Choroid plexus epithelial cell (primary cell): ENCODE data around the gene DYRK1A.

Experiments used
- DNase-seq: peaks from one replicate; pipeline ENCODE4 v3.0.0-alpha.2; 2010; ENCODE audit warnings: low read depth
- H3K4me3 ChIP-seq: 2 replicates; pipeline ENCODE4 v1.5.1; 2011; ENCODE audit warnings: low read depth, mild to moderate bottlenecking, control low read depth, low read length, moderate library complexity
- TF ChIP-seq, protein P1 (sequence below): conservative IDR thresholded peaks from 2 replicates; pipeline ENCODE4 v1.5.1; 2011; ENCODE audit warnings: low read depth, mild to moderate bottlenecking, control low read depth, inconsistent platforms, low read length, moderate library complexity

DYRK1A gene

DNA sequence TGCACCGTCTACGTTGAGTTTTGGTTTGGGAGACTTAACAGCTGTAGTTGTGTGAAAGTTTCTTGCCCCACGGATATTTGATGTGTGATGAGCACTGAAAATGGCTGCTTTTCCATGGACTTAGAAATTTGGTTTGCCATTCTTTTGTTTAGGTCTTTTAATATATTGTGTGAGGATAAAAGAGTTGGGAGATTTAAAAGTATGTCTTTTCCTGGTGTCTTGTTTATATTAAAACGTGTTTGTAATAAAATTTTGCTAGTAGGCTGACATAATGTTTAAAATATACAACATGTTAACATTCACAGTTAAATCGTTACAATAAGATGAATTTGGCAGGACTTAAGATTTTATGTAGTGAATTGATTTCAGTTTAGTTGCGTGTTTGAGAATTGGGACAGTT lies 106.9 kb downstream of the DYRK1A start:
- H3K4me3 ChIP-seq = no peak overlapping the region
- TF ChIP-seq, protein P1, sequence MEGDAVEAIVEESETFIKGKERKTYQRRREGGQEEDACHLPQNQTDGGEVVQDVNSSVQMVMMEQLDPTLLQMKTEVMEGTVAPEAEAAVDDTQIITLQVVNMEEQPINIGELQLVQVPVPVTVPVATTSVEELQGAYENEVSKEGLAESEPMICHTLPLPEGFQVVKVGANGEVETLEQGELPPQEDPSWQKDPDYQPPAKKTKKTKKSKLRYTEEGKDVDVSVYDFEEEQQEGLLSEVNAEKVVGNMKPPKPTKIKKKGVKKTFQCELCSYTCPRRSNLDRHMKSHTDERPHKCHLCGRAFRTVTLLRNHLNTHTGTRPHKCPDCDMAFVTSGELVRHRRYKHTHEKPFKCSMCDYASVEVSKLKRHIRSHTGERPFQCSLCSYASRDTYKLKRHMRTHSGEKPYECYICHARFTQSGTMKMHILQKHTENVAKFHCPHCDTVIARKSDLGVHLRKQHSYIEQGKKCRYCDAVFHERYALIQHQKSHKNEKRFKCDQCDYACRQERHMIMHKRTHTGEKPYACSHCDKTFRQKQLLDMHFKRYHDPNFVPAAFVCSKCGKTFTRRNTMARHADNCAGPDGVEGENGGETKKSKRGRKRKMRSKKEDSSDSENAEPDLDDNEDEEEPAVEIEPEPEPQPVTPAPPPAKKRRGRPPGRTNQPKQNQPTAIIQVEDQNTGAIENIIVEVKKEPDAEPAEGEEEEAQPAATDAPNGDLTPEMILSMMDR = no peak

DNA sequence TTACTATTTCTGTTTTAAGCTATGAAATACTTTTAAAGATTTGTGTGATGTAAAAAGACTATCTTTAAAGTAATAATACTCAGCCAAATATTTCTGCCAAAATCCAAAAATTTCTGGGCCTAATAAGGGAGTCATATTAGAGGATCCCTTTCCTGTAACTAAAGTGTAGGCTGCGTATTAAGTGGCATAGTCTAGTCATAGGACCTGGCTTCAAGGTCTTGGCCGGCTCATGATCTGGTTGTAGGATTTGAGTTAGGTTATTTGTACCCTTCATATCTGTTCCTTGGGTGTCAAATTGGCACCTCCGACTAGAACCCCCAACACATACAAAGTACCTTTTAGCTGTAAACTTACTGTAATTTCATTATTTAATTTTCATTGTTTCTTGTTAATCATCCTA lies 107.8 kb downstream of the DYRK1A start:
- no peak for DNase-seq
- H3K4me3 ChIP-seq = no peak overlapping the region
- TF ChIP-seq, protein P1 = no peak

More for the DNA sequence above, 106.9 kb downstream of the DYRK1A start:
- no peak for DNase-seq

DNA sequence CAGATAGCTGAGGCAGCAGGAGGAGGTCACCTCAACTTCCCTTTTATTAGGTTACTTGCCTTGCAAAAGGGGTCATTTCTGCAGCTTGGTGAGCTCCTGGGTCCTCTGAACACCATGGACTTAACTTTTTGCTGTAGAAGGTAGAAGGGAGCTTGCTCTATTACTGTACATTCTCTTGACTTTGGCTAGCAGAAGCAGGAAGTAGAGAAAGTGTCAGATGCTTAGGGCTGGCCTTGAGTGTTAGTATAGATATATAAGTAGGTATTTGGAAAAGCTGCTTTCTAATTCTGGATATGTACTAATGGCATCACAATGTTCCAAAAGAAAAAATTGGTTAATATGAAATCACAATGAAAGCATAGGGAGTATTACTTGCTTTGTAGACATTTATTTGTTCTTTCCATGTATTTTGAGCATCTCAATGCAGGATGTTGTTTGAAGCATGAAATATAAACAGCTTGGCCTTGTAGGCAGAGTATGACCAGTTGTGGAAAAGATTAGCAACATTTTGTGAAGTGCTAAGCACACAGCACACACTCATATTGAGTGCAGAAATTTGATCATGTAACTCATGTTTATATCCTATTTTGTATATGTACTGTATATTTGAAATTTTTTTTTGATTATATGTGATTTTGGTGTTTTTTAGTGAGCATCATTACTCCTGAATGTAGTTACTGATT lies 108.8 kb downstream of the DYRK1A start:
- H3K4me3 ChIP-seq = no peak overlapping the region
- DNase-seq = peak; percentile 27
- TF ChIP-seq, protein P1 = no peak

DNA sequence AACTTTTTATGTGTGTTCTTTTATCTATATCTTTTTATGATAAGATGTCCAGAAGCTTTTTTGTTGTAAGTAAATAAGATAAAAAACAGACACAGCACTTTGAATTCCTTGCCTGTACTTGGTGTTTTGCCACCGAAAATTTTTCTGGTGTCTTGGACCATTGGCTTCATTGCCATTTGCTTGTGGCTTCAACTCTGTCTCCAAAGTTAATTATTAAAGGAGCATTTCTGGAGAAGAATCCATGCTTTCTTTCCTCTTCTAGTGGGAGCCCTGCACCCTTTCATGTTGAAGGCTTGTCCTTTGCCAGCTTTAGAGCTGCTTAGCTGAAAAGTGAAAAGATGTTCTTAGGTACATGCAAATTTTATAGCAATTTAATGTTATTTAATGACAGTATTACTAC lies 112.2 kb downstream of the DYRK1A start:
- TF ChIP-seq, protein P1 = no peak
- DNase-seq = no peak
- no peak overlapping the region for H3K4me3 ChIP-seq

DNA sequence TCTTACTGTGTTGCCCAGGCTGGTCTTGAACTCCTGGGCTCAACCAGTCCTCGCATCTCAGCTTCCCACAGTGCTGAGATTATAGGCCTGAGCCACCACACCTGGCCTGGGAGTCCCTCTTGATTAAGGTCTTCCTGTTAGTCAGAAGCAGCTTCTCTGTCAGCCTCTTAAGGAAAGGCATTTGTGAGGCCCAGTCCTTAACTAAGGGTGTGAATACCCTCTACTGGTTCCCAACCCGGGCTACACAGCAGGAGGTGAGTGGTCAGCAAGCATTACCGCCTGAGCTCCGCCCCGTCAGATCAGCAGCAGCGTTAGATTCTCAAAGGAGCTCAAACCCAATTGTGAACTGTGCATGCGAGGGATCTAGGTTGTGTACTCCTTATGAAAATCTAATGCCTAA lies 117.2 kb downstream of the DYRK1A start:
- H3K4me3 ChIP-seq = no peak overlapping the region
- DNase-seq = no peak
- TF ChIP-seq, protein P1 = no peak

DNA sequence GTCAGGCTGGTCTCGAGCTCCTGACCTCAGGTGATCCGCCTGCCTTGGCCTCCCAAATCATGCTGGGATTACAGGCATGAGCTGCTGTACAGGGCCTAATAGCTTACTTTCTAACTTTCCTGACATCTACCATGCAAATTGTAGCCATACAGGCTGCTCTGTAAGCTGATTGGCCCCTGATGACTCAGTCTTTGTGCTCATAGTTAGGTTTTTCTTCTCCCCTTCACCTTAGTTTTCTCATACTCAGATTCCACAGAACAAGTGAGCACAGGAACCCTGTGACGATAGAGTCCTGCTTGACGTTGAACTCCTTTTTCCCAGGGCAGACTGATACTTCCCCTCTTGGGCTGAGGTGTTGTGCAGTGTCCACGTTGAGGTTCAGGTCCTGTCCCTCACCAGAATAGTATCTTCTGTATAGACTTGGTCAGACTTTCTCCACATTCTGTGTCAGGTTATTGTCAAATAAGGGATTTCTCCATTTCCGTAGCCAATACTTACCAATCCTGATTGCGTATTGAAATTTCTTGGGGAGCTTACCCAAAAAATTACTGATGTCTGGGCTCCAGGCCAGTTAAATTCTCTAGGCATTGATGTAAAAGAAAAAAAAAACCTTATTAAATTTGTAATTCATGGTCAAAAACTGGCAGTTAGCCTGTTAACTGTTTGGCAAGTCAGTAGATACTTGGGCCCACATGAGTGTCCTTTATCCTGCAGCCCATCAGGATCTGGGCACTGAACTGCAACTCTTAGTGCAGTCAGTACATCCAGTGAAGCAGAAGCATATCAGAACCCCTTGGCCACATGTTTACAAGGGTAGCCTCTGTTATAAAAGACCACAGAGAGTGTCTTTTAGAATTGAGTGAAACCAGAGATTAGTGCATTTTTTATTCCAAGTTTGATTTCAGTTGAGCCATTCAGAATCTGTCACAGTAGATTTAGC lies 118.2 kb downstream of the DYRK1A start:
- DNase-seq = no peak
- no peak overlapping the region for H3K4me3 ChIP-seq
- TF ChIP-seq, protein P1 = no peak
